Spleen (tissue), 11 donors: ENCODE results near the gene SCYGR1. TPM values are rescaled to one million over a fixed set of nuclear protein-coding genes. Genes with fewer than 3 reads are reported as not detected.

Experiments used
- DNase-seq: peaks from one replicate; pipeline ENCODE4 v3.0.0-alpha.2; 2020
- H3K27ac ChIP-seq, 8 donors: fragments of 200-600 bp; sonication (generic) in 7 of 8; 1 replicate in 4 of 8; 2 replicates in 4 of 8; pipeline versions ENCODE4 v1.5.0 to v1.8.0; 2016 to 2021; ENCODE audit warnings: inconsistent platforms in 4 of 8, mild to moderate bottlenecking in 4 of 8, moderate library complexity in 1 of 8
- H3K27me3 ChIP-seq, 7 donors: fragments of 200-600 bp; sonication (generic) in 6 of 7; replicated peaks in 1 of 7; 1 replicate in 4 of 7; 2 replicates in 3 of 7; pipeline versions ENCODE4 v1.5.0 to v1.8.0; 2016 to 2021; ENCODE audit warnings: inconsistent platforms in 3 of 7, mild to moderate bottlenecking in 1 of 7
- H3K36me3 ChIP-seq, 6 donors: fragments of 200-600 bp; sonication (generic) in 5 of 6; 1 replicate in 4 of 6; 2 replicates in 2 of 6; pipeline versions ENCODE4 v1.5.0 to v1.8.0; 2016 to 2021; ENCODE audit warnings: inconsistent platforms in 2 of 6
- H3K4me1 ChIP-seq, 6 donors: fragments of 200-600 bp; sonication (generic) in 5 of 6; 1 replicate in 3 of 6; 2 replicates in 3 of 6; pipeline versions ENCODE4 v1.5.0 to v1.8.0; 2016 to 2021; ENCODE audit warnings: inconsistent platforms in 3 of 6
- H3K4me3 ChIP-seq, 8 donors: fragments of 200-600 bp; sonication (generic) in 7 of 8; 1 replicate in 4 of 8; 2 replicates in 4 of 8; pipeline versions ENCODE4 v1.5.0 to v1.8.0; 2016 to 2021; ENCODE audit warnings: inconsistent platforms in 4 of 8, mild to moderate bottlenecking in 4 of 8, moderate library complexity in 2 of 8
- H3K9me3 ChIP-seq, 8 donors: fragments of 200-600 bp; sonication (generic) in 7 of 8; 1 replicate in 4 of 8; 2 replicates in 4 of 8; pipeline versions ENCODE4 v1.5.0 to v1.8.0; 2016 to 2021; ENCODE audit warnings: inconsistent platforms in 4 of 8
- CTCF ChIP-seq, 11 experiments: fragments of 200-600 bp in 7 of 11; fragments of 450-650 bp in 4 of 11; sonication (generic) in 4 of 11; IDR thresholded peaks in 8 of 11; conservative IDR thresholded peaks in 3 of 11; 1 replicate in 7 of 11; 2 replicates in 4 of 11; pipeline versions ENCODE4 v1.4.0 to v1.8.0; 2016 to 2021; ENCODE audit warnings: antibody characterized with exemption in 11 of 11, inconsistent platforms in 4 of 11, mild to moderate bottlenecking in 1 of 11
- POLR2A ChIP-seq, 3 donors: fragments of 450-650 bp; IDR thresholded peaks; one replicate each; pipeline ENCODE4 v1.5.1; 2017; ENCODE audit warnings: antibody characterized with exemption in 3 of 3, mild to moderate bottlenecking in 1 of 3
- POLR2AphosphoS5 ChIP-seq, 3 donors: sonication (generic); formaldehyde crosslinking; IDR thresholded peaks; one replicate each; pipeline ENCODE4 v1.5.1; 2017; ENCODE audit warnings: antibody characterized with exemption in 3 of 3
- WGBS, 5 donors: extraction: QIAGEN DNeasy Blood & Tissue Kit in 3 of 5; methylation state at CpG; one replicate each; pipeline versions ENCODE4 v1.1.5 to v1.1.7; 2013 to 2018; 5-methylcytosine and 5-hydroxymethylcytosine counted together
- intact Hi-C: fragments of 100-400 bp; cut with DNase I; formaldehyde crosslinking; loops from one replicate; pipeline ENCODE4 v1.15.0; 2023; ENCODE audit warnings: low total_unique reads
- polyA plus RNA-seq, 3 donors: library from polyadenylated mRNA; stranded (reverse); fragments of 200-250 nt; gene quantifications; one replicate each; pipeline ENCODE4 v1.2.1, GENCODE V29; 2013
- total RNA-seq, 7 donors: library from RNA; depleted of rRNA in 3 of 7; stranded (reverse); fragments of >200 nt in 3 of 7; fragmentation: NEBNext Ultra II Directional in 4 of 7; extraction: Animal tissue kit (Norgen Biotek cat#: 25700) in 4 of 7; gene quantifications; one replicate each; pipeline versions ENCODE4 v1.1.0 to v1.2.1, GENCODE V29; 2016 to 2021
- donor health status: healthy with polysubstance abuse.
- donor health status: DM: no; HTN: no; CAD: no; lungs with moderate emphysema.
- donor health status: DM: no; HTN: no; CAD: no.
- donor health status: Bipolar disorder and iron deficiency.
- donor health status: healthy.
- donor health status: DM: no; HTN: no; CAD: no.
- donor health status: DM: yes; HTN: yes; CAD: no.

Gene SCYGR1
- total and polyA plus RNA-seq, 10 donors = not detected

GRCh38 chr2:227402959-227403358 is 15.2 kb upstream of the SCYGR1 start:
- Histone ChIP-seq H3K36me3 (no peaks in the 10 kb centered on the region), H3K4me3 (no peak overlapping the region), H3K4me1 (peaks cover 10 to 42% (median 25%) of the 10 kb centered on the region in 6 donors), H3K27me3 (no peaks in the 10 kb centered on the region), H3K27ac (no peak overlapping the region), H3K9me3 (no peaks in the 10 kb centered on the region)
- intact Hi-C loops = no loop called here
- TF ChIP-seq POLR2AphosphoS5 (IDR thresholded peaks at IDR 0.05) = no peak
- TF ChIP-seq POLR2A (IDR thresholded peaks at IDR 0.05) = no peak
- TF ChIP-seq CTCF (IDR thresholded peaks at IDR 0.05 in 8 of 11, conservative IDR thresholded peaks at IDR 0.05 in 3 of 11) = no peak
- 56 to 62% (median 61%) methylated on average over 4 of the region's 4 CpGs for WGBS, 5 donors
- no peak for DNase-seq

- Histone ChIP-seq H3K27ac (no peak overlapping the region), H3K4me3 (no peak overlapping the region), H3K36me3 (no peaks in the 10 kb centered on the region), H3K9me3 (no peaks in the 10 kb centered on the region), H3K27me3 (no peaks in the 10 kb centered on the region), H3K4me1 (peaks cover 10 to 42% (median 24%) of the 10 kb centered on the region in 6 donors)
- intact Hi-C loops = no loop called here
- no peak for TF ChIP-seq POLR2A (IDR thresholded peaks at IDR 0.05)
- TF ChIP-seq POLR2AphosphoS5 (IDR thresholded peaks at IDR 0.05) = no peak
- no peak for TF ChIP-seq CTCF (IDR thresholded peaks at IDR 0.05 in 8 of 11, conservative IDR thresholded peaks at IDR 0.05 in 3 of 11)
- no peak for DNase-seq
Observed at GRCh38 chr2:227402321-227402720, 14.6 kb upstream of the SCYGR1 start.

- no peak overlapping the region for H3K27ac ChIP-seq
- no peaks in the 10 kb centered on the region for H3K27me3 ChIP-seq
- TF ChIP-seq CTCF (IDR thresholded peaks at IDR 0.05 in 8 of 11, conservative IDR thresholded peaks at IDR 0.05 in 3 of 11) (no peak), POLR2A (IDR thresholded peaks at IDR 0.05) (no peak), POLR2AphosphoS5 (IDR thresholded peaks at IDR 0.05) (no peak)
- no peak for DNase-seq
- H3K36me3 ChIP-seq = no peaks in the 10 kb centered on the region
- WGBS, 5 donors = 51 to 90% (median 85%) methylated on average over 2 of the region's 2 CpGs
- no peak overlapping the region for H3K4me3 ChIP-seq
- intact Hi-C loops = no loop called here
- peaks cover 9 to 37% (median 18%) of the 10 kb centered on the region in 6 donors for H3K4me1 ChIP-seq
- H3K9me3 ChIP-seq = no peaks in the 10 kb centered on the region
Observed at GRCh38 chr2:227401550-227401949, 13.8 kb upstream of the SCYGR1 start.

- no peak overlapping the region for H3K27ac ChIP-seq
- no peaks in the 10 kb centered on the region for H3K9me3 ChIP-seq
- DNase-seq = no peak
- TF ChIP-seq POLR2AphosphoS5 (IDR thresholded peaks at IDR 0.05) = no peak
- TF ChIP-seq CTCF (IDR thresholded peaks at IDR 0.05 in 8 of 11, conservative IDR thresholded peaks at IDR 0.05 in 3 of 11) = no peak
- peaks cover 0 to 20% (median 9%) of the 10 kb centered on the region in 6 donors for H3K4me1 ChIP-seq
- no peaks in the 10 kb centered on the region for H3K36me3 ChIP-seq
- no peak overlapping the region for H3K4me3 ChIP-seq
- intact Hi-C loops = no loop called here
- 58 to 91% (median 83%) methylated on average over 4 of the region's 4 CpGs for WGBS, 5 donors
- H3K27me3 ChIP-seq = no peaks in the 10 kb centered on the region
Observed at GRCh38 chr2:227398684-227399670, 11.2 kb upstream of the SCYGR1 start.
